Retinal pigment epithelial cell (primary cell): ENCODE results near the gene TMEM163.

ENCODE experiments used
- DNase-seq: peaks from one replicate; pipeline ENCODE4 v3.0.0-alpha.2; 2010; ENCODE audit warnings: low read depth
- H3K4me3 ChIP-seq: 2 replicates; pipeline ENCODE4 v1.5.1; 2011; ENCODE audit warnings: mild to moderate bottlenecking, low read length, control low read depth, moderate library complexity
- CTCF ChIP-seq: conservative IDR thresholded peaks from 2 replicates; pipeline ENCODE4 v1.5.1; 2011; ENCODE audit warnings: low read depth, low read length, control low read depth, inconsistent platforms

TMEM163 gene

GRCh38 chr2:134581877-134582546 lies 136.8 kb downstream of the TMEM163 start:
- H3K4me3 ChIP-seq = no peak overlapping the region
- DNase-seq = no peak
- TF ChIP-seq CTCF = no peak

- DNase-seq = no peak
- no peak overlapping the region for H3K4me3 ChIP-seq
- TF ChIP-seq CTCF = no peak
These were observed 140.5 kb downstream of the TMEM163 start for GRCh38 chr2:134578316-134578715.

- no peak overlapping the region for H3K4me3 ChIP-seq
- no peak for TF ChIP-seq CTCF
- DNase-seq = no peak
These were observed 142.3 kb downstream of the TMEM163 start for GRCh38 chr2:134576478-134576877.

- DNase-seq = no peak
- no peak overlapping the region for H3K4me3 ChIP-seq
- TF ChIP-seq CTCF = no peak
These were observed 142.9 kb downstream of the TMEM163 start for GRCh38 chr2:134575888-134576287.

GRCh38 chr2:134574611-134575330 lies 144.0 kb downstream of the TMEM163 start:
- no peak for DNase-seq
- no peak overlapping the region for H3K4me3 ChIP-seq
- TF ChIP-seq CTCF = no peak

GRCh38 chr2:134573724-134574123 lies 145.1 kb downstream of the TMEM163 start:
- no peak for DNase-seq
- H3K4me3 ChIP-seq = no peak overlapping the region
- TF ChIP-seq CTCF = no peak

GRCh38 chr2:134573085-134573370 lies 145.8 kb downstream of the TMEM163 start:
- no peak overlapping the region for H3K4me3 ChIP-seq
- no peak for DNase-seq
- TF ChIP-seq CTCF = no peak
